GM12878 (cell line): Measurements from ENCODE around the gene DIAPH3. TPM values are rescaled to one million over a fixed set of nuclear protein-coding genes. Genes with fewer than 3 reads are reported as not detected.

Experiments used
- ATAC-seq: fragments of 200-7000 bp; cut with Tn5 transposase; 3 replicates; pipeline ENCODE4 v1.9.1; 2020; ENCODE audit warnings: mild to moderate bottlenecking, moderate library complexity
- BruUV-seq: library from RNA; stranded (reverse); fragments of 400-500 nt; replicated peaks from 2 replicates; lab custom pipeline; 2021; lab: Mats Ljungman, UMichigan
- CTCF ChIA-PET: fragments of 300-600 bp; sonication (Branson Sonifier 250); formaldehyde crosslinking; extraction: SDS; loops from one replicate; lab custom pipeline; 2021; ENCODE audit warnings: inconsistent platforms; lab: Yijun Ruan, JAX
- POLR2A ChIA-PET: fragments of 350-600 bp; formaldehyde crosslinking; extraction: SDS; loops from one replicate; lab custom pipeline; 2021; ENCODE audit warnings: inconsistent platforms; lab: Charles Lee
- RAD21 ChIA-PET: fragments of 300-600 bp; sonication (Branson Sonifier 250); formaldehyde crosslinking; loops from one replicate; lab custom pipeline; 2023; ENCODE audit warnings: antibody characterized with exemption; ENCODE audit not compliant: unreplicated experiment; lab: Charles Lee
- SMC1A ChIA-PET: fragments of 300-600 bp; sonication (Branson Sonifier 250); formaldehyde crosslinking; loops from one replicate; lab custom pipeline; 2023; ENCODE audit not compliant: unreplicated experiment, uncharacterized antibody; lab: Charles Lee
- DNase-seq: peaks from one replicate; pipeline ENCODE4 v3.0.0-alpha.2; 2011; ENCODE audit warnings: low read depth, low spot score
- FAIRE-seq: peaks from 3 replicates; lab custom pipeline; 2011; peaks lifted over from hg19 to GRCh38; lab: Jason Lieb, UNC
- H2AFZ ChIP-seq: 2 replicates; pipeline ENCODE4 v1.6.0; 2011; ENCODE audit warnings: low read depth, low read length, control low read depth; ENCODE audit not compliant: control insufficient read depth
- H3K27ac ChIP-seq: 2 replicates; pipeline ENCODE4 v1.5.1; 2011; ENCODE audit warnings: control low read depth; ENCODE audit not compliant: control insufficient read depth, insufficient read depth
- H3K27me3 ChIP-seq, 2 experiments: replicated peaks in 1 of 2; 2 replicates each; pipeline versions ENCODE4 v1.6.0 to v1.6.1; 2011; ENCODE audit warnings: low read length in 1 of 2; ENCODE audit not compliant: control insufficient read depth in 2 of 2, insufficient read depth in 2 of 2
- H3K36me3 ChIP-seq, 2 experiments: 2 replicates each; pipeline ENCODE4 v1.5.1; 2011; ENCODE audit warnings: low read length in 1 of 2; ENCODE audit not compliant: control insufficient read depth in 2 of 2, insufficient read depth in 2 of 2
- H3K4me1 ChIP-seq: 2 replicates; pipeline ENCODE4 v1.6.1; 2011; ENCODE audit warnings: mild to moderate bottlenecking, low read length, moderate library complexity, mixed read lengths; ENCODE audit not compliant: control insufficient read depth, insufficient read depth
- H3K4me2 ChIP-seq: 2 replicates; pipeline ENCODE4 v1.6.0; 2011; ENCODE audit warnings: control low read depth; ENCODE audit not compliant: control insufficient read depth, insufficient read depth
- H3K4me3 ChIP-seq: fragments of 200-600 bp; sonication (generic); 2 replicates; pipeline ENCODE4 v1.5.1; 2016
- H3K79me2 ChIP-seq: 2 replicates; pipeline ENCODE4 v1.6.0; 2011; ENCODE audit warnings: low read length; ENCODE audit not compliant: control insufficient read depth, insufficient read depth
- H3K9ac ChIP-seq: 2 replicates; pipeline ENCODE4 v1.8.0; 2011; ENCODE audit warnings: low read length, control low read depth, mixed read lengths; ENCODE audit not compliant: control insufficient read depth, insufficient read depth
- H3K9me3 ChIP-seq: replicated peaks from 3 replicates; pipeline ENCODE4 v1.5.1; 2011; ENCODE audit warnings: mild to moderate bottlenecking, low read length; ENCODE audit not compliant: control insufficient read depth, insufficient read depth
- H4K20me1 ChIP-seq: 2 replicates; pipeline ENCODE4 v1.6.0; 2011; ENCODE audit not compliant: control insufficient read depth, insufficient read depth
- BCL3 ChIP-seq: IDR thresholded peaks from 2 replicates; pipeline ENCODE4 v1.6.1; 2011; ENCODE audit warnings: borderline replicate concordance, low read depth, mild to moderate bottlenecking, moderate library complexity, low read length; ENCODE audit not compliant: insufficient read depth, poor library complexity, severe bottlenecking
- CUX1 ChIP-seq: IDR thresholded peaks from 2 replicates; pipeline ENCODE4 v1.6.1; 2012; ENCODE audit warnings: improper control_type of control experiment, low read depth, low read length; ENCODE audit not compliant: insufficient replicate concordance
- FOXK2 ChIP-seq: fragments of 450-650 bp; IDR thresholded peaks from 2 replicates; pipeline ENCODE4 v1.6.1; 2017; ENCODE audit warnings: mild to moderate bottlenecking, moderate library complexity
- FOXM1 ChIP-seq: IDR thresholded peaks from 2 replicates; pipeline ENCODE4 v1.6.1; 2012; ENCODE audit warnings: low read depth, mild to moderate bottlenecking, inconsistent platforms, low read length, moderate library complexity
- IKZF2 ChIP-seq, 2 experiments: fragments of 450-650 bp; IDR thresholded peaks; 2 replicates each; pipeline ENCODE4 v1.6.1; 2017; ENCODE audit warnings: mild to moderate bottlenecking in 2 of 2, moderate library complexity in 2 of 2
- KAT2A ChIP-seq: conservative IDR thresholded peaks from 2 replicates; pipeline ENCODE4 v1.6.1; 2011; ENCODE audit warnings: low read depth, low read length; ENCODE audit not compliant: control insufficient read depth
- MXI1 ChIP-seq: fragments of 150-350 bp; IDR thresholded peaks from 2 replicates; pipeline ENCODE4 v1.6.1; 2011; ENCODE audit warnings: low read depth, mild to moderate bottlenecking, inconsistent platforms, low read length, improper control_type of control experiment
- NFIC ChIP-seq: IDR thresholded peaks from 2 replicates; pipeline ENCODE4 v1.6.1; 2012; ENCODE audit warnings: low read depth, mild to moderate bottlenecking, inconsistent platforms, low read length, moderate library complexity
- NFYA ChIP-seq: IDR thresholded peaks from 2 replicates; pipeline ENCODE4 v1.6.1; 2011; ENCODE audit warnings: low read depth, mild to moderate bottlenecking, low read length, improper control_type of control experiment, borderline replicate concordance
- PAX8 ChIP-seq: fragments of 450-650 bp; IDR thresholded peaks from 2 replicates; pipeline ENCODE4 v1.6.1; 2017; ENCODE audit warnings: mild to moderate bottlenecking, moderate library complexity
- SMARCA5 ChIP-seq: fragments of 450-650 bp; IDR thresholded peaks from 2 replicates; pipeline ENCODE4 v1.6.1; 2017; ENCODE audit warnings: mild to moderate bottlenecking
- SREBF2 ChIP-seq: IDR thresholded peaks from 2 replicates; pipeline ENCODE4 v1.6.1; 2012; ENCODE audit warnings: mild to moderate bottlenecking, low read length
- STAT1 ChIP-seq: fragments of 450-650 bp; conservative IDR thresholded peaks from 2 replicates; pipeline ENCODE4 v1.6.1; 2014; ENCODE audit warnings: antibody characterized with exemption, mild to moderate bottlenecking
- STAT3 ChIP-seq: IDR thresholded peaks from 2 replicates; pipeline ENCODE4 v1.6.1; 2011; ENCODE audit warnings: low read depth, low read length, improper control_type of control experiment
- TAF1 ChIP-seq: IDR thresholded peaks from 2 replicates; pipeline ENCODE4 v1.6.1; 2011; ENCODE audit warnings: mild to moderate bottlenecking, low read depth, low read length, borderline replicate concordance
- TCF12 ChIP-seq: IDR thresholded peaks from 2 replicates; pipeline ENCODE4 v1.6.1; 2011; ENCODE audit warnings: low read depth, mild to moderate bottlenecking, low read length
- ZNF217 ChIP-seq: fragments of 450-650 bp; IDR thresholded peaks from 2 replicates; pipeline ENCODE4 v1.6.1; 2017; ENCODE audit warnings: antibody characterized with exemption, mild to moderate bottlenecking
- ZNF24 ChIP-seq: fragments of 450-650 bp; IDR thresholded peaks from 2 replicates; pipeline ENCODE4 v1.6.1; 2017; ENCODE audit warnings: antibody characterized with exemption, mild to moderate bottlenecking
- ZNF622 ChIP-seq: fragments of 450-650 bp; IDR thresholded peaks from 2 replicates; pipeline ENCODE4 v1.6.1; 2017; ENCODE audit warnings: mild to moderate bottlenecking, inconsistent platforms
- in situ Hi-C: fragments of 300-500 bp; cut with MboI; formaldehyde crosslinking; loops from 9 replicates; pipeline ENCODE4 v1.14.3; 2018; ENCODE audit warnings: mixed read lengths
- intact Hi-C: fragments of 100-400 bp; cut with micrococcal nuclease; formaldehyde crosslinking; loops from one replicate; pipeline ENCODE4 v1.14.2; 2022; ENCODE audit not compliant: unreplicated experiment
- polyA plus RNA-seq, 11 experiments: library from polyadenylated mRNA; depleted of rRNA in 4 of 11; unstranded in 6 of 11; stranded (reverse) in 5 of 11; fragments of >200 nt; fragmentation: Nextera tagmentation in 4 of 11; fragmentation: Illumina TruSeq in 1 of 11; extraction: Ambion mirVana in 4 of 11; extraction: Trizol in 1 of 11; gene quantifications; 1 replicate in 1 of 11; 2 replicates in 10 of 11; pipeline versions ENCODE4 v1.2.1 to v1.2.3, GENCODE V29; 2011 to 2016; ENCODE audit warnings: inconsistent platforms in 2 of 11, missing spikeins in 2 of 11, low read depth in 1 of 11
- total RNA-seq, 4 experiments: library from RNA; depleted of rRNA in 3 of 4; stranded (reverse); fragments of >200 nt in 3 of 4; fragmentation: Illumina TruSeq in 1 of 4; extraction: Trizol in 1 of 4; gene quantifications; 2 replicates each; pipeline versions ENCODE4 v1.2.1 to v1.2.3, GENCODE V29; 2013 to 2021

Gene DIAPH3
- total and polyA plus RNA-seq, 10 of the 15 experiments (the other 5 are each of a cell fraction or from before 2014, with no cell fraction given) = 10.1 to 25.2 (median 15.4) TPM

GRCh38 chr13:59893266-59893665 lies 270.5 kb downstream of the DIAPH3 start (continued):
- no peak for TF ChIP-seq IKZF2 (IDR thresholded peaks at IDR 0.05)
- TF ChIP-seq ZNF622 = no peak

GRCh38 chr13:59891053-59891452 lies 272.7 kb downstream of the DIAPH3 start:
- Histone ChIP-seq H3K4me2 (no peak overlapping the region), H3K4me1 (no peaks in the 10 kb centered on the region), H3K9ac (no peak overlapping the region), H2AFZ (no peak overlapping the region), H3K36me3 (no peaks in the 10 kb centered on the region), H3K4me3 (no peak overlapping the region), H4K20me1 (no peaks in the 10 kb centered on the region), H3K27me3 (no peaks in the 10 kb centered on the region), H3K79me2 (no peaks in the 10 kb centered on the region), H3K9me3 (no peaks in the 10 kb centered on the region), H3K27ac (no peak overlapping the region)
- ChIA-PET POLR2A (interaction anchor here (0.8 kb wide), 1 partner anchor 9 kb away, joined by 3 read pairs; no protein-coding TSS in a partner anchor), SMC1A (no interaction called here), RAD21 (no interaction called here), CTCF (no interaction called here)
- intact Hi-C loops = no loop called here
- no TSS peak for BruUV-seq
- DNase-seq = no peak
- ATAC-seq = no peak
- FAIRE-seq = no peak
- in situ Hi-C loops = no loop called here
- TF ChIP-seq BCL3 (no peak), KAT2A (no peak), MXI1 (no peak), CUX1 (no peak), TCF12 (no peak), ZNF217 (no peak), TAF1 (no peak), PAX8 (no peak), NFYA (no peak), SMARCA5 (no peak), FOXM1 (no peak), SREBF2 (no peak), STAT3 (no peak), FOXK2 (no peak), ZNF24 (no peak), STAT1 (no peak), NFIC (no peak)
